ENCODE data around the gene LAPTM5.

- TF ChIP-seq TARDBP (IDR thresholded peaks at IDR 0.05) (no peak), SP1 (IDR thresholded peaks at IDR 0.05) (no peak), FOXK2 (IDR thresholded peaks at IDR 0.05) (no peak), BHLHE40 (IDR thresholded peaks at IDR 0.05; ENCODE audit: borderline replicate concordance) (no peak), FOXA1 (IDR thresholded peaks at IDR 0.05) (no peak), FOXM1 (IDR thresholded peaks at IDR 0.05; ENCODE audit: borderline replicate concordance) (no peak), PKNOX1 (IDR thresholded peaks at IDR 0.05) (no peak), ARNT (IDR thresholded peaks at IDR 0.05) (no peak), HDGF (IDR thresholded peaks at IDR 0.05; ENCODE audit: borderline replicate concordance) (no peak), LEF1 (IDR thresholded peaks at IDR 0.05; ENCODE audit: borderline replicate concordance) (no peak), SUZ12 (IDR thresholded peaks at IDR 0.05) (no peak), NFRKB (IDR thresholded peaks at IDR 0.05) (no peak), ZNF384 (IDR thresholded peaks at IDR 0.05) (no peak)
Observed at GRCh38 chr1:30725450-30726095, 32.0 kb downstream of the LAPTM5 start.

Data from HEK293T (cell line).